DMS53 treated with DMSO at 0.1 percent for 48 hours (cell line): ENCODE measurements around the gene GREB1L.
"Not testable (repeated sequence)": the region's sequence is repeated elsewhere in the genome, so short reads cannot be mapped to it uniquely, and the experiment has no call there.

Experiments
- DNase-seq: peaks from one replicate; lab custom pipeline; 2025; ENCODE audit not compliant: unreplicated experiment; lab: John Stamatoyannopoulos, UW

GREB1L gene

DNA sequence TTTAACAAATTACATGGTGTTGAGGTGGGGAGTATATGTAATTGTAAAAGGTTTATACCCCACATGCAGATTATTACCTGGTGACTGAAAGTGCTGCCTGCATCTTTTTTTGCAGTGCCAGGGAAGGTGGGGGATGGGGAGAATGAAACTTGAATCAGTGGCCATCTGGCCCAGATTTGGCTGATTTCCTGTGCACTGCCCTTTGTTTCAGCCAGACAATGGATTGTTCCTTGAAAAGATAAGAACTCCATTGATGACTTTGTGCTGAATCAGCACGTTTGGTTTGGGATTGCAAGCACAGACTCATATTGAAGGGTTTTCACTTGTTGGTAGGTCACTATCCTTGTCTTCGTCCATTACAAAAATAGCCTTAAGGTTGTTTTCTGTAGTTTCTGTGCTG lies 20.9 kb downstream of the GREB1L start:
- no peak for DNase-seq

DNA sequence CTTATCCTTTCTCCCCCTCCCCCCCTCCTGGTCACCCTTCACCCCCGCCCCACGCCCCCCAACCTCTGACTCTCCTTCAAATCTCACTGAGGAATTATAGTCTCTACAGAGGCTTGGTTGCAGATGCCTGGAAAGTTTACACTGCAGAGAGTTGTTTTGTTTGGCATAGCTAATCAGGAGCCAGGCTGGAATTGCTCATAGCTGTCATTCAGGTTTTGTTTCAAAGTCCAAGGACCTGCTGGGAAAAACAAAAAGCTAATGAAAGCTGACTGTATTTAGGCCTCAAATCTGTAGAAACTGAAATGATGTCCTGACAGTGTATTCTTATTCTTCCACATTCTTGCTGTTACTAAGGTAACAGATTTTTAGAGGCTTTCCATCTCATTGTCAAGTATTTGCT lies 22.6 kb downstream of the GREB1L start:
- no peak for DNase-seq

DNA sequence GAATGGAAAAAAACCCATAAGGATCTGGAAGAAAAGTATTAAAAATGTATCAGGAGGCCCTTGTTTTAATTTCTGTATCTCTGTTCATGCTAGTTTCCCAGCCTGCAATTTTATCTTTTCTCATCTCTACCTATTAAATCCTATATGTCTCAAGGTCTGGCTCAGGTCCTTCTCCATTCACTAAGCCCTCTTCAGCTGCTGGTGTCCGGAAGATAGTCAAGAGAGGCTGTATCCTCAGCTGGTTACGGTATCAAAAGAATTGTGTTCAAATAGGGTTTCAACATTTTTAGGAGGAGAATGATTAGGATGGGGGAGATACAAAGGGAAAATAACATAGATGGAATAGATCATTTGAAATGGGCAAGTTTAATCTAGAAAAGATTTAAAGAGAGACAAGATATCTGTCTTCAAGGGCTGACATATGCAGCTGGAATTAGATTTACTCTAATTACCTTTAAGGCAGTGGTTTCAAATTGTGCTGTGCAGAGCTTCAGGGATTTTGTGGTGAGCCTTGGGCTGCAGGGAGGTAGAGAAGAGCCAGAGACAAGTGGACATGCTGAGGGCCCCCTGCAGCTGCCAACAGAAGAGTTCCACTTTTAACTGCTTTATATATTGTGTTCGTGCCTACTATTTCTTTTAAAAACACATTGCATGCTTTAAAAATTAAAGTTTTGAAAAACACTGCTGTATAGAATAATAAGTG lies 24.1 kb downstream of the GREB1L start:
- DNase-seq: no peak

DNA sequence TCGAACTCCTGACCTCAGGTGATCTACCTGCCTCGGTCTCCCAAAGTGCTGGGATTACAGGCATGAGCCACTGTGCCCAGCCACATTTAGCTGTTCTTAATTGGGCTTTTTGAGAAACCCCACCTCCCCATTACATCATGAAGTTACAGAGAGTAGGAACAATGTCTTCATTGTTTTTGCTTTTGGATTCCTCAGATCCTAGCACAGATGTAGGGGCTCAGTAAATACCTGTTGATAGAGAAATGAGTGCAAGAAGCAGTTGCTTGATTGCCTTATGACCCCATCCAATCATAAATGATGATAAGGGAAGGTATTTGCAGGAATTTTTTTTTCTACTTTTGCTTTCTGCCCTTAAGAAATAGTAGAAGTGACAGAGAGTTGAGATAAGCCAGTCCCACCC lies 25.4 kb downstream of the GREB1L start:
- DNase-seq: no peak

DNA sequence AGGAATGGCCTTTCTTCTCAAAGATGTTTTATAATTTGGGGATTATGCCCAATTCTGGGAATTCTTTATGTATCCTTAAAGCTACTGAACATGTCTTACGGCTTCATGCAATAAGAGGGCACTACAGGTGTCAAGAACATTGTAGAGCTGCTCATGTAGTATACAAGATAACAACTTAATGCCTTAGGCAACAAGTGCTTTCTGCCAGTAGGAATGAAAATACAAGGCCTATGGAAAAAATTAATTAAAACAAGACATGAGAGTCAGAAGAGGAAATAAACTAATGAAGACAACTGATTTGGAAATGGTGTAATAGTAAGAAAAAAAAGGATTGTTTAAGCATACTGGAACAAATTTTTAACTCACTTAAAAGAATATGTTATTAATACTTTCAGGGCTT lies 27.3 kb downstream of the GREB1L start:
- DNase-seq: no peak

DNA sequence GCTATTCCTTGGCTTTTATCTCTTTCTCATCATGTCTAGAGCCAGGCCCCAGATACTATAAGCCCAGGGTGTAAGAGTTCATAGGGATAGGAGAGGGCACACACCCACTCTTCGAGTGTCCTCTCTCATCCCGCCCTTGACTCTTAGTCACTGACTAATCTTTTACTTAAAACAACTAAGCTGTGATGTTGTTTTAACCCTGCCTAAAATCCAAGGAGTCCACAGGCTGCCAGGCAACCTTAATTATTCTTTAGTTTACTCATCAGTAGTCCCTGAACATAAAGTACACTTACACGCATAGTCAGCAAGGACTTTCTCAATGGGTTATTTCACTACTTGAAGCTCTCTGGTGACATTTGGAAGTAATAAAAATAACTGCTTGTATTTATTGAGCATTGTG lies 28.4 kb downstream of the GREB1L start:
- no peak for DNase-seq

DNA sequence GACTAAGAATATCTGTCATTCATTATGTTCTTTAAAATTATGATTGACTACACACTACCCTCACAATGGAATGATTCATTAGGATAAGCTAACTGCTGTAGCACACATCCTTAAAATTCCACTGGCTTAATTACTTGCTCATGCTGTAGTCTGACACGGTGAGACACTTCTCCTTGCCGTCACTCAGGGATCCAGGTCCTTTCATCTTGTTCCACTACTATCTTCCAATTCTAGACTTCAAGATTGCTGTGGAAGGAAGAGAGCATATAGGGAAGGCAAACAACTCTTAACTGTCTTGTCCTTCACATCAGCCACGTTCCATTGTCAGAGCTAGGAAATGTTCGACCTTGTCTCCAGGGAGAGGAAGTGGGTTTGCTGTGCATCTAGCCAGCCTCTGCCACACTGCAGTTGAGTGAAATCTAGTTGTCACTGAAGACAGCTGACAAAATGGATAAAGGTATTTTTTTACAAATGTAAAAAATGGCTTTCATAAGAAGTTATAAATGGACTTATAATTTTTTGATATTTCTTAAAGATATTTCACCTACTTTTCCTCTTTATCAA lies 30.1 kb downstream of the GREB1L start:
- no peak for DNase-seq

DNA sequence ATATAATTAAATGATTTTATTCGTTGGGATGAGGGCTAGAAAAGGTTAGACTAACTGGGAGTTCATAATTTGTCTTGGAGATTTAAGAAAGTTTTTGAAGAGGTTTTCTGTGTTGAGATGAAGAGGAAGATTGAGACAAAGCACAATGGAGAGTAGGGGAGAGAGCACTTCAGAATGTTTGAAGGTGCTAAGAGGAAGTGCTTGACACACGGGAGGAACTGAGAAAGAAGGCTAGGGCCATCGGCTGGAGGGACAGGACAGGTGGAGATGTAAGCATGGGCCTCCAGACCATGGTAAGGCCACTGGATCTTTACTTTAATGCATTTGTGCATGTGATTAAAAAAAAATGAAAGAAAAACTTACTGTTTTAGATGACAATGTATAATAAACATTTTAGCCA lies 31.5 kb downstream of the GREB1L start:
- no peak for DNase-seq

DNA sequence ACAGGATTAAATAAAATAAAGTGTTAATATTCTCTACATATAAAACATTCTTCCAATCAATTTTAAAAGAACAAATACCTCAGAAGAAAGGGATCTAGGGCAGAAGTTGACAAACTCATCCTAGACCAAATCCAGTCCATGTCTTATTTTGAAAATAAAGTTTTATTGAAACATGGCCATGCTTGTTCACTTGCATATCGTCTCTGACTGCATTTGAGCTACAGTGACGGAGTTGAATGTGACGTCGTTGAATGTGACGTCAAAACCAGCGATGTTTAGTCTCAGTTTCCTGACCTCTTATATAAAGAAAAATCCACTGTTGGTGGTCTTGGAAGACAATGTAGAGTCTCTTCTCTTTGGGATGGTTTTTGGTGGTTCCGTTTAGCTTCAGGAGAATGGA lies 33.6 kb downstream of the GREB1L start:
- no peak for DNase-seq

DNA sequence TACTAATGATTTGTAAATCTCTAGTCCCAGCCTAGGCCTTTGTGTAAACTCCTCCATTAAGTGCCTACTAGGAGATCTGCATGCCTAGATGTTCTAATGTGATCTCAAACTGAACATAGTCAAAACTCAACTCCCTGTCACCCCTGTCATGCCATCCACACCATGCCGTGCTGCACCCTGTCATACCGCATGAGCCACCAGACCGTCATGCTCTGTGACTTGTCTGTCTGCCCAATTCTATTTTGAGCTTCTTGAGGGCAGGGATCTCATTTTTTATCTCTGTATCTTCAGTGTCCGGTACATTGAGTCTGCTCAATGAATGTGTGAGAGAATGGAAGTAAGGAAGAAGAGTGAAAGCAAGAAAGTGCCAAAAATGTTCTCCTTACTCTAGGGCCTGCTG lies 35.5 kb downstream of the GREB1L start:
- no peak for DNase-seq

DNA sequence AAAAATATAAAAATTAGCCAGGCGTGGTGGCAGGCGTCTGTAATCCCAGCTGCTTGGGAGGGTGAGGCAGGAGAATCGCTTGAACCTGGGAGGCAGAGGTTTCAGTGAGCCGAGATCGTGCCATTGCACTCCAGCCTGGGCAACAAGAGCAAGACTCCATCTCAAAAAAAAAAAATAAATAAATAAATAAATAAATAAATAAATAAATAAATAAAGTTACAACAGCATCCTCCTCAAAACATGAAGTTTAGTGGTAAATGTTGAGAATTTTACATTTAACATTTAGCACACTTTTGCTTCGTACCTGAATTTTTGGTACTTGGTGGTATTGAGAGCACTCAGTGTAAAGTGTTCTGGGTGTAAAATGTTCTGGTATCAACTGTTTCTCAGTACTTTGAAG lies 36.2 kb downstream of the GREB1L start:
- DNase-seq: not testable (repeated sequence)

DNA sequence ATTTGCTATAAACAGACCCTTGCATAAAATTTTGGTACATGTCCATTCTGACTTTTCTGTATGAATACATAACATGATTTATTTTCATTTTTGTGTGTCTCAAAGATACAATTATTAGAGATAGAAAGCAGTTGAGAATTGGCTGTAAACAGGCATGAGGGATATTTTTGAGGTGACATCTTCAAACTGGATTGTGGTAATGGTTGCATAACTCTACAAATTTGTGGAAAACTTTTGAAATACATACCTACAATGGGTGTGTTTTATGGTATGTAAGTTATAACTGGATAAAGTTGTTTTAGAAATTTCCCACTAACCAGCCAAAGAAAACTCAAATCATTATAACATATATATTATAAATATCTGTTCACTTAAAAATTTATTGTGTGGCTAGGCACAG lies 39.6 kb downstream of the GREB1L start:
- DNase-seq: no peak

DNA sequence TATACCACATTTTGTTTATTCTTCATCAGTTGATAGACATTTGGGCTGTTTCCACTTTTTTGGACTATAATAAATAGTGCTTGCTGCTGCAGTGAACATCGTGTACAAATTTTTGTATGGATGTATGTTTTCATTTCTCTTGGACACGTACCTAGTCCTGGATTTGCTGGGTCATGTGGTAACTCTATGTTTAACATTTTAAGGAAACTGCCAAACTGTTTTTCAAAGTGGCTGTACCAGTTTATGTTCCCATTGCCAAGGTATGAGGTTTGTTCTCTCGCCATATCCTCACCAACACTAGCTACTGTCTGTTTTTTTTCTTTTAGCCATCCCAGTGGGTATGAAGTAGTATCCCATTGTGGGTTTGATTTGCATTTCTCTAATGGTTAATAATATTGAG lies 42.5 kb downstream of the GREB1L start:
- DNase-seq: no peak

DNA sequence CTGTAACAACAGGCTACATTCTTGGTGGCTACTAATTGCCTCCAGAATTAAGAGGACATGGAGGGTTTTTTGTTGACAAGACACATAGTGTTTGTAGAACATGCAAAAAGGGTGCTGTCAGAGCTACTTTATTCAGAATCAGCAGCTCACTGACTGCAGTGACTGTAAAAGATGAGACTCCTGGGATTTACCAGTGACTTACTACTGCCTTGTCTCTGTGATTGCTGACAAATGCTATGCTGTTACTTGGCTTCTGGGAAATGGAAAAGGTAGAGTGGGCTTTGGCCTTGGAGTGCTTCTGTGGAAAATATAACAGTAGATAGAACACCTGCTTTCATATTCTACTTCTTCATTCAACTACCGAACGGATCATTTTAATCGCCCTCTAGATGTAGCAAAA lies 47.8 kb downstream of the GREB1L start:
- no peak for DNase-seq

DNA sequence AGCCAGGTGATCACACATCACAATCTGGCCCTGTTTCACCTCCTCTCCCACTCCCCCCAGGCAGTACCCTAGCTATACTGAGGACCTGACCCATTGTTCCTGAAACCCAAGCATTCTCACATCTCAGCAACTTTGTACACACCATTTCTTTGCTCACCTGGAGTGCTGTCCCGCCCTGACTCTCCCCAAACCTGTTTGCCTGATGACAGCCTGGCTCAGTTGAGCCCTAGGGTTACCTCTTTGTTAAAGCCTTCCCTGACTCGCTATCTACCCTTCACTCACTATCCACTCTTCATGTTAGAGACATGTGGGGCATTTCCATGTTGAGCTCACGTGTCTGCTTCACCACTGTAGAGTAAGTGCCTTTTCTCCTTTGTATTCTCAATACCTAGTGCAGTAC lies 49.1 kb downstream of the GREB1L start:
- DNase-seq: no peak

DNA sequence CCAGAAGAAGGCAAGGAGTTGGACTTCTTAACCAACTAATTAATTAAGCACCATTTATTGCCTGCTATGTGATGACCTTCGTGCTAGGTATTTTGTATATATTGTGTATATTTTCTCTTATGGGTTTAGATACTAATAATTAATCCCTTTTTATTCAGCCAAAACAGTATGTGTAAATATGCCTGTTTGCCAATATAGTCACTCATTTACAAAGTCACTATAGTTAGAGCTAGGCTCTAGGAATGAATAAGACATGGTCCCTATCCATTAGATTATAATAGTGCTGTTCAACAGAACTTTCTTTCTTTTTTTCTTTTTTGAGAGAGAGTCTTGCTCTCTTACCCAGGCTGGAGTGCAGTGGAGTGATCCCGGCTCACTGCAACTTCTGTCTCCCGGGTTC lies 51.4 kb downstream of the GREB1L start:
- DNase-seq: no peak

DNA sequence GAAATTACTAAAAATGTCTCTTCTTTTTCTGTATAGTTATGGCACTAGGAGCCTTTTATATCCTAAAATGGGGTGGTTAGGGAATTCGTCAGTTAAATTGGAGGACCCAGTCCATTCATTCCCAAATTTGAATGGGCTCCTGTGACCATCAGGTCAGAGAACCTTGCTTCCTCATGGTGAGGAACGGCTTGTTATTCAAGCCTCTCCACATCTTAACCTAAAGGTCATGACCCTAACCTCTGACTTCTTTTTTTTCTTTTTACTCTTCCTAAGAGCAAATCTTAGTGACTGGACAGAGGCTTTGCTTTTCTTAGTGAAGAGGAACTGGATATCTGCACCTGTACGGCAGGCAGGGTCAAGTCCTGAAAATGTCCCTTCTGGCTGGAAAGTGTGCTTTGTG lies 53.1 kb downstream of the GREB1L start:
- no peak for DNase-seq

DNA sequence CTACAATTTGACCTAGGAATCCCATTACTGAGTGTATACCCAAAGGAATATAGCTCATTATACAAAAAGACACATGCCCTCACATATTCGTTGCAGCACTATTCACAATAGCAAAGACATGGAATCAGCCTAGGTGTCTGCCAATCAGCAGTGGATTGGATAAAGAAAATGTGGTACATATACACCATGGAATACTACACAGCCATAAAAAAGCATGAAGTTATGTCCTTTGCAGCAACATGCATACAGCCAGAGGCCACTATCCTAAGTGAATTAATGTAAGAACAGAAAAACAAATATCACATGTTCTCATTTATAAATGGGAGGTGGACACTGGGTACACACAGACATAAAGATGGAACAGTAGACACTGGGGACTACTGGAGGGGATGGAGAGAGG lies 54.0 kb downstream of the GREB1L start:
- DNase-seq: no peak

DNA sequence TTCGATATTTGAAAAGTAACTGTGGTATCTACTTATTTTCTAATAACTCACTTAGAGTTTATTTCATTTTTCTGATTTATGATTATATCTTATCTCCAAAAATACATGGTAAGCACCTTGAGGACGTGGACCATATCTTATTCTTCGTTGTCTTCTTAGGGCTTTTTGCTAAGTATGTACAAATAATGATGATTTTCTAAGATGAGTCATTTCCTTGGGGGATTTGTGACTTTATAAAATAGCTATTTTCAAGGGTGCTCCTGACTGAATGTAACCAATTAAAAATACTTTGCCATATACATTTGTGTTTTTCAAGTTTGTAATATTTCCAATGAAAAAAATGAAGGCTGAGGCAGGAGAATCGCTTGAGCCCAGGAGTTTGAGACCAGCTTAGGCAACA lies 56.3 kb downstream of the GREB1L start:
- no peak for DNase-seq

DNA sequence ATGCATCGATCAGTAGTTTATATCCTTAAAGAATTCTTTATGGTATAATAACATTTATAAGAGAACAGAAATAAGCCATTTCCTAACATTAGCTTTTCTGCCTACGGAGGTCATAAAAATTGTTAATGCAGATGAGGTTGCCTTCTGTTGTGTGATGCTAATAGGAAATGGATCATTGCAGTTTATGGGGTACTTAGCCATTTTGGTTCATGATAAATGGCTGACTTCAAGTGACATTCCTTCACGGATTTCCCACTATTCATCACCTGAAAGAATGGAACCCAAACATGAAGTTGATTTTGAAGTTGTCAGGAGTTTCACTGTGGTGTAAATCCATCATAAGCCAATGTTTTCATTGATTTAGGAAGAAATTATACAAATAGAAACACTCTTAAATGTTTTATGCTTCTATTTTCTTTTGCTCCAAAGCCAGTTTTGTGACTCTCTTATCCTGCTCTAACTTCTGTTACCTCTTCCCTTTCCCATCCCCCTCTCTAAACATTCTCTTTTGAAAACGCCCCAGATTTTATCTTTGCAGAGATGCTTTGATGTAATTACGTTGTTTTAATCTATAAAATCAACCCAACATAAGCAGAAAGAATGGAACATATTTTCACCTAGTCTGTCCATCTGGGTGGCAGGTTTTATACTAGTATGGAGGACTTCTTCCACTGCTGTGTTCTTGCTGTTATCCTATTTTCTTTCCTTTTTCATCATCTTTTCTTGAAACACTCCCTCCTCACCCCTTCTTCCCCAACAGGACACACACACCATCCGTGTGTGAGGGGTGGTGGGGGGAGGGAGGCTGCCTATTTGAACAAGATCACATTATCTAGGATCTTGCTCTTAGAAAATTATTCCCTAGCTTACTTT lies 58.2 kb downstream of the GREB1L start:
- no peak for DNase-seq

DNA sequence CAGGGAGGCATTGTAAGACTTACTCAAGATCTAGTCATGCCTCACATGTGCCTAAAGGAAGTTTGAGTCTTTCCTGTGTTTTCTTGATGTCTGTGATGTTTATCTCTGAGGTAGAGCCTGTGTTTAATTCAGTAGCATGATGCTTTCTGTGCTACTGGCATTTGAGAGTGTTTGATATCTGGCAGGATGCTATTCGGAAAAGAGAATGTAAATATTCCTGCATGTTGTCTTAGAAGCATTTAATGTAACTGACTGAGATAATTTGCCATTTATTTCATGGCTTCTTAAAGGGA lies 58.8 kb downstream of the GREB1L start:
- no peak for DNase-seq

DNA sequence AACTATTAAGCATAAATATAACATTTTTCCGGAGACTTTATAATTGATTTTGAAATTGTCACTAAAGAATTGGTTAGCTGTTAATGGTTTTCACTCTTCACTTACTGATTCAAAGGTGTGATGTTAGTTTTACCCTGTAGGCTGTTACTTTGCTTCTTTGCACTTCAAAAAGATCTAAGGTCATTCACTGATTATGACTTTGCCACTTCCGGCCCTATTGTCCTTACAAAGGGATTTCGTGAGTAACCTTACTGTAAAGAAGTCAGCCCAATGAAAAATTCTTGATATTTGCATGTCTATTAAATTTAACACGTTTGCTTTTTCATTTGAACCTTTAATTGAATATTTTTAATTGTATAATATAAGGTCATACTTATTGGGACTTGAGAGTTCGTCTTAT lies 61.4 kb downstream of the GREB1L start:
- no peak for DNase-seq

DNA sequence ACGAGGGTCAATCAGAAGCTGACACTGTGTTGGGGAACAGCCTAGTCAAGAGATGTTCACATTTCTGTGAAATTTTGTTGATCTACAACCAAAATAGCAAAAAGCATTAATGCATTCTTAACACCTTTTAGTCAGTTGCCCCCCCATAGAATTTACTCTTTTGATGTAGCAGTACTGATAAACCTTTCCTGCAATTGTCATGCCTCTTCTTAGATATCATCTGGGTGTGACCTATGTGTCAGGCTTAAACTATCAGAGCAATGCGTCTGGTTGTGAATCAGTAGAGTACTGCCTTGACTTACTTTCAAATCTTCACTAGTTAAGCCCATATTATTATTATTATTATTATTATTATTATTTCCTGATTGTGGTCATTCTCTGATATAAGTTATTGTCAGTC lies 61.9 kb downstream of the GREB1L start:
- DNase-seq: no peak
